ENCODE results near the gene RTCA. TPM values are rescaled to one million over a fixed set of nuclear protein-coding genes. Genes with fewer than 3 reads are reported as not detected.
"Not testable (repeated sequence)": the region's sequence is repeated elsewhere in the genome, so short reads cannot be mapped to it uniquely, and the experiment has no call there.

RTCA gene
- total and polyA plus RNA-seq, 2 donors (not counting 1 experiment from before 2014, with no cell fraction given) = 15.7 to 31.0 TPM

GRCh38 chr1:100328133-100328532 lies 62.1 kb downstream of the RTCA start:
- Mint-ChIP-seq H3K4me1 (no peaks in the 10 kb centered on the region), H3K4me3 (no peak overlapping the region), H3K27ac (no peak overlapping the region), H3K9me3 (ENCODE audit: insufficient read depth) (no peaks in the 10 kb centered on the region), H3K27me3 (peaks cover 4% of the 10 kb centered on the region)
- Histone ChIP-seq H4K20me1 (ENCODE audit: control insufficient read depth, insufficient read depth, low read length, poor library complexity, severe bottlenecking) (no peaks in the 10 kb centered on the region), H3K4me1 (ENCODE audit: control insufficient read depth in 2 of 2, insufficient read depth in 2 of 2, low read length in 2 of 2) (no peaks in the 10 kb centered on the region), H3K9ac (ENCODE audit: low read length) (no peak overlapping the region), H3K27me3 (replicated peaks in 1 of 4; ENCODE audit: control extremely low read depth in 1 of 4, control insufficient read depth in 3 of 4, insufficient read depth in 4 of 4, low read length in 3 of 4) (no peaks in the 10 kb centered on the region), H3K4me3 (ENCODE audit: control extremely low read depth in 1 of 5, extremely low read depth in 1 of 5, insufficient read depth in 1 of 5, low read depth in 2 of 5, low read length in 4 of 5) (no peak overlapping the region), H3K79me2 (ENCODE audit: control insufficient read depth, insufficient read depth, low read length) (no peaks in the 10 kb centered on the region), H2AFZ (ENCODE audit: insufficient read depth, low read depth, low read length, poor library complexity, severe bottlenecking) (no peak overlapping the region), H3K36me3 (replicated peaks in 1 of 2; ENCODE audit: control extremely low read depth in 1 of 2, control insufficient read depth in 1 of 2, extremely low read depth in 1 of 2, insufficient read depth in 2 of 2, low read length in 1 of 2) (no peaks in the 10 kb centered on the region), H3K4me2 (replicated peaks; ENCODE audit: low read depth, low read length, poor library complexity, severe bottlenecking) (no peak overlapping the region), H3K9me3 (ENCODE audit: control extremely low read depth in 1 of 3, control insufficient read depth in 2 of 3, insufficient read depth in 1 of 3, low read length in 2 of 3) (no peaks in the 10 kb centered on the region), H3K27ac (ENCODE audit: low read length in 2 of 2) (no peak overlapping the region)
- ATAC-seq (ENCODE audit: low read depth) (no peak), DNase-seq (no peak)
- intact Hi-C loops (cut with micrococcal nuclease) = no loop called here
- TF ChIP-seq CTCF (IDR thresholded peaks at IDR 0.05) (no peak), EZH2 (IDR thresholded peaks at IDR 0.05; ENCODE audit: borderline replicate concordance, insufficient read depth, low read depth, low read length, poor library complexity, severe bottlenecking) (no peak)
- POLR2A ChIA-PET = no interaction called here
- CTCF ChIA-PET = no interaction called here
- 67% methylated on average over 1 of the region's 1 CpG for WGBS (ENCODE audit: insufficient coverage)

GRCh38 chr1:100331146-100331545 lies 65.1 kb downstream of the RTCA start:
- H3K9ac ChIP-seq (ENCODE audit: low read length); H3K4me3 Mint-ChIP-seq; H3K27ac Mint-ChIP-seq; H3K27me3 ChIP-seq (replicated peaks in 1 of 4; ENCODE audit: control extremely low read depth in 1 of 4, control insufficient read depth in 3 of 4, insufficient read depth in 4 of 4, low read length in 3 of 4); H3K4me3 ChIP-seq (ENCODE audit: control extremely low read depth in 1 of 5, extremely low read depth in 1 of 5, insufficient read depth in 1 of 5, low read depth in 2 of 5, low read length in 4 of 5); H3K4me1 Mint-ChIP-seq; H2AFZ ChIP-seq (ENCODE audit: insufficient read depth, low read depth, low read length, poor library complexity, severe bottlenecking); H3K36me3 ChIP-seq (replicated peaks in 1 of 2; ENCODE audit: control extremely low read depth in 1 of 2, control insufficient read depth in 1 of 2, extremely low read depth in 1 of 2, insufficient read depth in 2 of 2, low read length in 1 of 2); CTCF ChIA-PET; DNase-seq; H3K9me3 ChIP-seq (ENCODE audit: control extremely low read depth in 1 of 3, control insufficient read depth in 2 of 3, insufficient read depth in 1 of 3, low read length in 2 of 3); POLR2A ChIA-PET; H4K20me1 ChIP-seq (ENCODE audit: control insufficient read depth, insufficient read depth, low read length, poor library complexity, severe bottlenecking); H3K9me3 Mint-ChIP-seq (ENCODE audit: insufficient read depth); H3K27ac ChIP-seq (ENCODE audit: low read length in 2 of 2); intact Hi-C loops (cut with micrococcal nuclease); H3K4me2 ChIP-seq (replicated peaks; ENCODE audit: low read depth, low read length, poor library complexity, severe bottlenecking); ATAC-seq (ENCODE audit: low read depth); H3K4me1 ChIP-seq (ENCODE audit: control insufficient read depth in 2 of 2, insufficient read depth in 2 of 2, low read length in 2 of 2); H3K79me2 ChIP-seq (ENCODE audit: control insufficient read depth, insufficient read depth, low read length): not testable (repeated sequence)
- peaks cover 17% of the 10 kb centered on the region for H3K27me3 Mint-ChIP-seq
- no CpG with 5 or more reads among the region's 2 CpGs for WGBS (ENCODE audit: insufficient coverage)
